Right renal pelvis (tissue), 4 donors: ENCODE data around the gene GP9. TPM values are rescaled to one million over a fixed set of nuclear protein-coding genes. Genes with fewer than 3 reads are reported as not detected.

Experiments
- DNase-seq, 4 donors: peaks; one replicate each; pipeline ENCODE4 v3.0.0-alpha.2; 2013; ENCODE audit warnings: low read depth in 4 of 4, low spot score in 3 of 4, missing footprints in 1 of 4
- polyA plus RNA-seq, 4 donors: library from polyadenylated mRNA; unstranded; fragments of 120-200 nt; gene quantifications; one replicate each; pipeline ENCODE4 v1.2.1, GENCODE V29; 2013; ENCODE audit not compliant: insufficient read length in 4 of 4

GP9 gene
- 1 to 10 TPM in 2 of 4 donors, under 1 TPM in 2; 0.97 to 2.4 (median 1.1) TPM for polyA plus RNA-seq

DNA sequence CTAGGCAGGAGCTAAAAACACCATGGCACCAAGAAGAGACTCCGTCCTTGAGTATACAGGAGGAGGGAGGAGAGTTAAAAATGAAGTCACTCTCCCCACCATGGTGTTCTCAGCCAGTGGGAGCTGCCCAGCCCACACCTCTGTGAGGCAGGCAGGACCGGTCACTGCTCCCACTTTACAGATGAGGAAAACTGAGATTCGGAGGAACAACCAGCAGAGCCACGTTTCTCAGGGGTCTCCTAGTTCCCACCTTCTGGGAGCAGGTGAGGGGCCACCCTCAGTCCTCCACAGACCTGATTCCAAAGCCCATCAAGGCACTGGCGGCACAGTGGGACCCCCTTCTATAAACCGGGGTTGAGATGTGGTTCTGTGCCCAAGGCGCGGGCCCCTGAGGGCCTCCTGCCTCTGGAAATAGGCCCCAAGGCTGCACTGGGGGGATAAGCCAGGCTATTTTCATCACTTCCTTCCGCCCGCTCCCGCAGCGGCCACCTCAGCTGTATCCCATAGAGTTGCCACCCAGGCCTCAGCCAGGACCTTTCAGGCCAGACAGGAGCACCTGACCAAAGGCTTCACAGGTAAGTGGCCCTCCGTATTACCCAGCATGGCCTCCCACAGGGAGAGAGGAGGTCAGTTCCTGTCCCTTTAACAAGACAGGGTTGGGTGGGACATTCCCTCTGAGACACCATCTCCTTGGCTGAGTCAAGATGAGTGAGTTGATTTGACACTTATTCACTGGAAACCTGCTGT lies at the start of gene GP9:
GP9 (plus strand) TSS at position 504 of the 747 bp plus-strand sequence. CDS start 961 bp downstream, outside the sequence.
- DNase-seq, result no peak

- no peak for DNase-seq
Measured at GRCh38 chr3:129013491-129013891, 47.1 kb upstream of the GP9 start.

DNA sequence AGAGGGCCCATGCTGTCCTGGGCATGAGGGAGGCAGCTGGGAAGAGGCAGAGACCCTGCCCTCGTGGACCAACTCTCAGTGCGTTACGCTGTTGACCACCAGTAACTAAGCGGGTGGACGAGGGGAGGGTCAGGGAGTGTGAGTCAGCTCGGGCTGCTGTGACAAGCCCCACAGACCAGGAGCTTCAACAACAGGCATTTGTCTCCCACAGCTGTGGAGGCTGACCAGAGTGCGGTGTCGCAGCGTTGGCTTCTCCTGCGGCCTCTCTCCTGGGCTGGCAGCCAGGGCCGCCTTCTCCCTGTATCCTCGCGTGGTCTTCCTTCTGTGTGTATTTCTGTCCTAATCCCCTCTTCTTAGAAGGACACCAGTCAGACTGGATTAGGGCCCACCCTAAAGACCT lies 46.4 kb upstream of the GP9 start:
- DNase-seq, result no peak

DNA sequence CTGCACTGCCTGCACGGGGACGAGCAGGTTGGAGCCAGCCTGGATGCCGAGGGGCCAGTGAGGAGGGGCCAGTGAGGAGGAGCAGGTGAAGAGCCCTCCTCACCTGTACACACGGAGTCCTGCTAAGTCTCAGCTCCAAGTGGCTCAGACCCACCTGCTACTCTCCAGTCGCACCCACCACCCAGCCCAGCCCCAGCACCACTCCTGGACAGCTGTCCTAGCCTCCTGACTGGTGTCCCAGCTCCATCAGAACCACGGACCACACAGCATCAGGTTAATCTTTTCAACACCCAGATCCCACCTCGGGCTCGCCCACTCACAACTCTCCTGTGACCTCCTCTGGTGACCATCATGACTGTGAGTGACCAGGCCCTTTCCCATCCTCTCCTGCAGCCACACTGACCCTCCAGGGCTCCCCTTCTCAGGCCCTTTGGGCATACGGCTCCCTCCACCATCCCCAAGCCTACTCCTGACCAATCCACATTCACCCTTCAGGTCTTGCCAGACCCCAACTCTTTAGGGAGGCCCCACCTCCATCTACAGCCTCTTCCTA lies 45.7 kb upstream of the GP9 start:
- no peak for DNase-seq

DNA sequence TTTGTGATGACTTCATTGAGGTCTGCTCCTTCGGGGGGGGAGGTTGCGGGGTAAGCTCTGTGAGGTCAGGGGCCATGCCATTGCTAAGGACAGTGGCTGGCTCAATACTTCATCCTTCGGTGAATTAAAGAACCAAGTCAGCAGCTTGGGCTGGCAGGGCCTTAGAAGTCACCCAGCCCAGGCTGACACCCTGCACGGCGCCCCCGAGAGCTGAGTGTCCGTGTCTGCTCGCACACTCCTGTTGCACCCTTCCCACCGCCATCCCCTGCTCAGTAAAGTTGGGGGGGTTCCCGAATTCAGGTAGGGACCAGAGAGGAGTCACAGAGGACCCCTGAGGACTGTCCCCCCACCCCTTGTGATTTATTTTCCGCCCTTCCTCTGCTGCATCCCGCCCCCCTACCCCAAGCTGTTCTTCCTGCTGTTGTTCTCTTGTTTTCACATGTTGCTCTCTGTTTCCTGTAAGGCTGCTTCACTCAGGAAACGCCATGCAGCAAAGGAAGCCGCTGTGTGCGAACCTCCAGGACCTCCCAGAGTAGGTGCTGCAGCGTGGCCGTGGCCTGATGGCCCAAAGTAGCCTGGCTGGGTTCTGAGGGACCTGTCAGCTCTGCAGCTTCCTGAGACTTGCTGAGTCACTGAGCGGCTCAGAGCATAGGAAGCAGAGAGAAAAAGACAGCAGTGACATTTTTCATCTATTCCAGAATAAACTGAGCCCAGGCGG lies 45.0 kb upstream of the GP9 start:
- DNase-seq, result no peak

- no peak for DNase-seq
Measured at GRCh38 chr3:129016356-129016719, 44.2 kb upstream of the GP9 start.

DNA sequence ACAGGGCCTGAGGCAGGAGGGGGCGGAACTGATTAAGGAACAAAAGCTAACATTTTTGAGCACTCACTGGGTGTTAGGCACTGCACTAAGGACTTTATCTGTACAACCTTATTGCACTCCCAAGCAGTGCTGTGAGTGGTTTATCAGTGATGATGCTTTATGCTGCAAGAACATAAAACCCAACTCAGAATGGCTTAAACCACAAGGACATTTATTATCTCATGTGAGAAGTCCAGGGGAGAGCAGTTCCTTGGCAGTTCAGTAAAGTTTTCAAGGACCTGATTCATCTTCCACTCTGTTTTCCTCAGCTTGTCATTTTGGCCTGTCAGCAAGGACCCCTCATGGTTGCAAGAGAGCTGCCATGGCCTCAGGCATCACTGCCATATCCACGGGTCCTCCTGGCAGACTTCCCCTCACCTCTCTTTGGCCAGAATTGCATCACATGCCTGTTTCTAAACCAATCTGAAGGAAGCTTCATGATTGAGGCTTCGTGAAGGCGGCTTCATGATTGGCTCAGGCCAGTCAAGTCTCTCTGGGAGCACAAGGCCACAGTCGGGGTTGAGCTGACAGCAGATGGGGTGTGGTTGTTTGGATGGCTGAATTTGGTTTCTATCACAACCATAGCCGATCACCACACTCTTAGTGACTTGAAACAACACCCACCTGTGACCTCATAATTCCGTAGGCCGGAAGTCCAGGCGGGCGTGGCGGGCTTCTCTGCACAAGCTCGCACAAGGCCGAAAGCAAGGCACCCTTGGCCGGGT lies 43.7 kb upstream of the GP9 start:
- no peak for DNase-seq

- DNase-seq, result no peak
Measured at GRCh38 chr3:129017484-129017899, 43.1 kb upstream of the GP9 start.

DNA sequence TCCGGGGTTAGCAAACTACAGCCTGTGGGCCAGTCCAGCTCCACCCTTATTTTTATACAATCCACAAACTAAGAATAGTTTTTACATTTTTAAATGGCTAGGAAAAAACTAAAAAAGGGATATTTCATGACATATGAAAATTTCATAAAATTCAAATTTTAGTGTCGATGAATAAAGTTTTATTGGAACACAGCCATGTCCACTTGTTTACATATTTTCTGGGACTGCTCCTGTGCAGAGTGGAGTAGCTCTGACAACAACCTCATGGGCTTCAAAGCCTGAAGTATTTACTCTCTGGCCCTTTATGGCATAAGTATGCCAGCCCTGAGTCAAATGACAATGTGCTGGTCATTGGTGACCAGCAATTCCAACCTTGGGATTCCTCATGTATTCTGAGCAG lies 42.3 kb upstream of the GP9 start:
- DNase-seq, result no peak

GRCh38 chr3:129018751-129019150 lies 41.8 kb upstream of the GP9 start:
- no peak for DNase-seq

- DNase-seq, result no peak
Measured at GRCh38 chr3:129019266-129019665, 41.3 kb upstream of the GP9 start.

DNA sequence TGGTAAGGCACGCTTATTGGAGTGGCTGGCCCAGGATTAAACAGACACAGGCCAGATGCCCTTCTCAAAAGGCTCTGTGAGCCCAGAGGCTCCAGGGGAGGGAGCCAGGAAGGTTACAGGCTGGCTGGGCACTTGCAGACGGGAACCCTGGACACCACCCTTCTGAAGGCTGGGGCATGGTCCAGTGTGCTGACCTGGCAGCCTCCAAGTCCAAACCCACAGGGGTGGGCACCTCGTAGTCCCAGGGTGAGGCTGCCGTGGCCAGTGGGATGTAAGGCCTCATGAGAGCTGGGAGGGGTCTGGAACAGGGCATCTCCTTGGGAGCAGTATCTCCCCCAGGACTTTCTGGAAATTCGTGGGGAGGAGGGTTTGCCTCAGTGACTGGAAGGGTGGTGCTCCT lies 39.9 kb upstream of the GP9 start:
- no peak for DNase-seq

DNA sequence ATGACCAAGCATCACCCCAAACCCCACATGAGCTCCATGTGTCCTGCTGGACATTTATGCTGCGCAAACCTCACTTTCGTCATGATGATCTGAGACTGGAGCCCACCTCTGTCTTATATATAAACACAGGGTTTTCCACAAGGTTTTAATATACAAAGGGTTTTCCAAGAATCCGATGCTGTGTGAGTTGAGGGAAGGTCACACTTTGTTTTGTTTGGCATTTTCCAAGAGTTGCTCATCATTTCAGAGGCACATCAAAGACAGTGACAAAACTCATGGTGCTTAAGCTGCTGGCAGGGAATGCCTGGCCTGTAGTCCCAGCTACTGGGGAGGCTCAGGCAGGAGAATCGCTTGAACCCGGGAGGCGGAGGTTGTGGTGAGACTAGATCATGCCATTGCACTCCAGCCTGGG lies 39.4 kb upstream of the GP9 start:
- DNase-seq, result no peak

DNA sequence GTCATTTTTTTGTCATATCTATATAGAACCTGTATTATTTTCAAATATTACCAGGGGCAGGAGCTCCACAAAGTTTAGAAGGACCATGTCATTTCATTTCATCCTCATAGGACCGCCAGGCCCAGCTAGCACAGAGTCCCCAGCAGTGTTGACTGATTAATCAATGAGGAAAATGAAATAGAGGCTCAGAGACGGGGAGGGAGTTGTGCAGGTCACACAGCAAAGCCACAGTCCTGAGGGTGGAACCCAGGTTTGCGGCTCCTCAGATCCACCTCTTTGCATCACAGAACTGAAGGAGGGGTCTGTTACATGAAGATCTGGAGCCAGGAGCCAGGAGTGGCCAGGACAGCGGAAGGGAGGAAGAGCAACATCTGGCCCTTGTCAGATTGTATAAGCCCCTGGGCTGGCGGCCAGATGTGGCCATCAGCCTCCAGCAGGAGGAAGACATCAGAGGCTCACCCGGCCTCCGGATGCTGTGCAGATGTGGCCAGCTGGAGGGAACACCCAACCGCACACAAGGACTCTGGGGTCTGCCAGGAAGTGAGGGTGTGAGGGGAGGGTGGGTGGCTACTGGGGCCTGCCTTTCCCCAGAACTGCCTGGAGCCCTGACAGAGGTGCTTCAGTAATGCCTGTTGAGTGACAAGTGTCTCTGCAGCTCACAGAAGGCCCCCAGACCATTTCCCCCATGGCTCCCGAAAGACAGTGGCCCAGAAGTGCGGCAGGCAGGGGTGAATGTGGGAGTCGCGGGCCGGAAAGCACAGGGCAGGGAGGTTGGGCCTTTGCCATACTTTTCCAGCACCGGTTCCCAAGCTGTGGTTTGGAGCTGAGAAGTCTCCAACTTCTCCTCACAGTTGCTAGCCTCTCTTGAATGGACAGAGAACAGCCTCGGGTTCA lies 38.2 kb upstream of the GP9 start:
- DNase-seq, result peak in 3 of 4 donors; percentile 59 to 73 (median 72)

- DNase-seq, result no peak
Measured at GRCh38 chr3:129023008-129023358, 37.6 kb upstream of the GP9 start.

DNA sequence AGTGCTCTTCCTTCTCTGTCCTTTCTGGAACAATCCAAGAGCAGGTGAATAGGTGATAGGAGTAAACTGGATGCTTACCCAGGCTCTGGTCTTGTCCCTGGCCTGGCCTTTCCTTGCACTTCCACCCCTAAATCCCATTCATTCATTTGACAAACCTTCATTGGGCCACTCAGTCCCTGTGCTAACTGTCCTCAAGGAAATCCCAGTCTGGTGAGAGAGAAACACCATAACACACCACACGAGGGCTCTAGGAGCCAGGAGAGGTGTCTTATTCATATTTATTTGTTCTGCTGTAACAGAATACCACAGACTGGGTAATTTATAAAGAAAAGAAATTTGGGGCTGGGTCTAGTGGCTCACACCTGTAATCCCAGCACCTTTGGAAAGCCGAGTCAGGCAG lies 36.7 kb upstream of the GP9 start:
- no peak for DNase-seq

GRCh38 chr3:129025108-129025507 lies 35.5 kb upstream of the GP9 start:
- no peak for DNase-seq

DNA sequence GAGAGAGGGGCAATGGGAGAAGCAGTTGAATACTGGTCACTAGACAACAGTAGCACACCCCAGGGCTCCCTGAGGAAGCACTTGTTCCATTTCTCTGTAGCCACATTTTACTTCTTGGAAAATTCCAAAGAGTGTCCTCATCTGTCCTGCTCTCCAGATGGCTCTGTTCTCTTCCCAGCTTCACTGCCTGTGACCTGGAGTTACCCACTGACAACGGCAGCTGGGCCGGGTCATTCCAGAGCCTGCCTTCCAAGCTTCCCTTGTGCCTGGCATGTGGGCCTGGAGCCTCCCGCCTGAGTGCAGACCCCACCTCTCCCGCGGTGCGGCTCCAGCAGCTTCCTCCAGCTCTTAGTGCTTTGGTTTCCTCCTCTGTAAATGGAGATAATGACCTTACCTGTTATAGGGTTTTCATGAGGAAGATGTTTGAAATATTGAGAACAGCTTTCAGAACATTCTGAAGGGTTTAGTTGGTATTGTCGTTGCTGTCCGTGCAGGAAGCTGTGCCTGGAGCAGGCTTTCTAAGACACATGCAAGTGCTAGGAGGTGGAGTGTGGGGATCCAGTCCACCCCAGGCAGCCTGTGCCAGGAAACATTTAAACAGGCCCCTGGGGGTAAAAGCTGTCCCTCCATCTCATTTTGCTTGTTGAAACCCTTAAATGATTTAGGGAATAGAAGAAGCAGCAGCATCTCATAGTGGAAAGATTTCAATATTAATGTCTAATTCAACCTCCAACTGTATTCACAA lies 34.7 kb upstream of the GP9 start:
- DNase-seq, result no peak

- peak; percentile 75 to 84 (median 79) for DNase-seq
Measured at GRCh38 chr3:129026728-129027543, 33.6 kb upstream of the GP9 start.
